ENCODE measurements around the gene RNF128.

Gene RNF128

DNA sequence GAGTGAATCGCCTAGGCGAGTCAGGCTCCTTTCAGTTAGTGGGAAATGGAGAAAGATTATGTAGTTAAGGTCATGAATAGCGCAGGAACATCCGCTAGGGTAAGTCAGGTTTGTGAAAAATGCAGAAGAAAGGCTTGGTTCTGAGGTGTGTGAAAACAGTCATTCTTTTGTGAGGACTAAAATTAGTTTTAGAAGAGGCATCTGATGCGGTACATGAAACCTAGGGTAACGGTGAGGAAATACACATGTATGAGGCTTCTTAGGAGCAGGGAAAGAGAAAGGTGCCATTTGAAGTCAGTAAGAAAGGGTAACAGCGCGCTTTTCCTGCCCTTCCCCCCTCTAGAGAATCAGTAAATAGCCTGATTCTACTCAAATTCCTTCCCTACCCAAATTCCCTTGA lies 570 bp upstream of the RNF128 start:
- TF ChIP-seq GATA2 (IDR thresholded peaks at IDR 0.05; ENCODE audit: low read depth, low read length) (no peak), GATA3 (IDR thresholded peaks at IDR 0.05; ENCODE audit: low read depth, low read length) (no peak)

DNA sequence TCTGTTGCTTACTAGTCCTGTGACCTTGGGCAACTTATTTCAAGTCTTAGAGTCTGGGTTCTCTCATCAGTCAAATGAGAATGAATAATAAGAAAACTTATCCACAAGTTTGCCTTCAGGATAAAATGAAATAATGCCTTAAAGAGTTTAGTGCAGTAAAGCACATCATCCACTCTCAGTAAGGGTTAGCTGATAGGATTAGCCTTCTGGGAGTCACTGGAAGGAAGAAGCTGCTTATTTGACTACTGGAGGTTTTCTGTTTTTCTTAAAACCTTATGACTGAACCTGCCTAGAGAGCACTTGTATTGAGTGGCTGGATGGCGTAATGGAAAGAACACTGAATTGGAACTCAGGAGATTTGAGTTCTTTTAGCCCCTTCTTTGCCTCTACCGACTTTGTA lies 1.8 kb downstream of the RNF128 start:
- TF ChIP-seq GATA3 (IDR thresholded peaks at IDR 0.05; ENCODE audit: low read depth, low read length) (no peak), GATA2 (IDR thresholded peaks at IDR 0.05; ENCODE audit: low read depth, low read length) (no peak)

DNA sequence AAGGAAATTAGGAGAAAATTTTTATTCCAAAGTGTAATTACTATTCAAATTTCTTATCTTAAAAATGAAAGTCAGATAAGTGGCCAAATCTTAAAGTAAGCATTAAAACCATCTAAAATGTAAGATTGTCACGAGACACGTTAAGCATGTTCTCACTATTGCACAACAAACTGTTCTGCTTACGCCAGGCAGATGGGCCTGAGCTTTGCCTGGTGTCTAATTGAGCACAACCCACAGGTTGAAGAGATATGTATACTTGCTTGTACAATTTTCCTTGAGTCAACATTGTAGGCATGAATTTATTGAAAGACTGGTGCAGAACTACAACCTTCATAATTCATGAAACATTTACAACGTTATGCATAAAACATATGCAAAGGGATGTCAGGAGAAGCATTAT lies 3.9 kb downstream of the RNF128 start:
- TF ChIP-seq GATA3 (IDR thresholded peaks at IDR 0.05; ENCODE audit: low read depth, low read length) (no peak), GATA2 (IDR thresholded peaks at IDR 0.05; ENCODE audit: low read depth, low read length) (no peak)

DNA sequence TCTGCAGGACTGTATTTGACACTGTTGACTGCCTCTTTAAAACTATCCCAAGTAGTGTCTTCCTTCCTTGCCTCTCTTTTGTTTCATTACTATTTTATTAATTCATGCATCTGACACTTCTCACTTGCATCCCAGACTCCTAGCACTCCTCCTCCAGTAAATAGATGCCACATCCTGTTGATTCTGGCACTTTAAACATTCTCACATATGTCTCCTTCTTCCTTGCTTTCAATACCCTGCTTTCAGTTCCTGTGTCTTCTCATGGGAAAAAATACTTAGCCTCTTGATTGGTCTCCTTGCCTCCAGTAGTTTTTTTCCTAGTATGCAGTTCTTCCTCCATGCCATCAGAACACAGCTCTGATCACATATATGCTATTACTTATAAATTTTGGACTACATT lies 5.1 kb downstream of the RNF128 start:
- TF ChIP-seq GATA2 (IDR thresholded peaks at IDR 0.05; ENCODE audit: low read depth, low read length) (no peak), GATA3 (IDR thresholded peaks at IDR 0.05; ENCODE audit: low read depth, low read length) (no peak)

DNA sequence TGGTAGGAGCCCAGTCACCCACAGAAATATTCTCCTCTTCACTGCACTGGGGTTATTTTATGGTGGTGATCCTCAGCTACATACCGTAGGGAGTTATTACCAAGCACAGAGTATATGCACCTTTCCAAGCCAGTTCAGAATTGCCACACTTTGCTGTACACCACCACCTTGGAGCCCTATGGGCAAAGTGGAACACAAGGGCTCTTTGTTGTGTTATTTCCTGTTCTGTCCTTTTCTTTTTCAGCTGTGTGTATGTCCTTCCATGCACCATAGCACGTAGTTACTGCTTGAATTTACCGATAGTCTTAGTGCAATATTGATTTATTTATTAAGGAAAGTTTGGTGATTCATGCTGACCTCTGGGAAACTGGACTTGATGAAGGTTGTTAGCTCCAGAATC lies 8.3 kb downstream of the RNF128 start:
- TF ChIP-seq GATA2 (IDR thresholded peaks at IDR 0.05; ENCODE audit: low read depth, low read length) (no peak), GATA3 (IDR thresholded peaks at IDR 0.05; ENCODE audit: low read depth, low read length) (no peak)

DNA sequence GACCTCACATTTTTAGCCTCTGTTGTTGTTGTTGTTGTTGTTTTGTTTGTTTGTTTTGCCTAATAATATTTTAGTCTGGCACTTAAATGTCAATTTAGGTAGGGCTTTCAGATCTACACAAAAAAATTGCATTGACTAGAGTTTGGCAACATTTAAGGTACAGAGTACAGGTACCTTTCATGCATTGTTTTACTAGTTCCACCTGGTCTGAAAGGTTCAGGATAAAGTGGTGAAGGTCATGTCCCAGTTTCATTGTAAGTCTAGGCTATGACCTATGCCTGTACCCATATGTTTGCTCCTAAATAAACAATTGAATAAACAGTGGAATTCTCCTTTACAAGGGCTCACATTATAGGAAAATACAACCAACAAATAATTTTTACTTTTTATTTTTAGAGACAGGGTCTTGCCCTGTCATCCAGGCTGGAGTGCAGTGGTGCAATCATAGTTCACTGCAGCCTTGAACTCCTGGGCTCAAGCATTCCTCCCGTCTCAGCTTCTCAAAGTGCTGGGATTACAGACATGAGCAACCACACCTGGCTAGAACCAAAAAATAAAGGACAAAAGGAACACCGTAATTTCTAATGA lies 13.8 kb downstream of the RNF128 start:
- no peak for TF ChIP-seq GATA3 (IDR thresholded peaks at IDR 0.05; ENCODE audit: low read depth, low read length)
- no peak for TF ChIP-seq GATA2 (IDR thresholded peaks at IDR 0.05; ENCODE audit: low read depth, low read length)

DNA sequence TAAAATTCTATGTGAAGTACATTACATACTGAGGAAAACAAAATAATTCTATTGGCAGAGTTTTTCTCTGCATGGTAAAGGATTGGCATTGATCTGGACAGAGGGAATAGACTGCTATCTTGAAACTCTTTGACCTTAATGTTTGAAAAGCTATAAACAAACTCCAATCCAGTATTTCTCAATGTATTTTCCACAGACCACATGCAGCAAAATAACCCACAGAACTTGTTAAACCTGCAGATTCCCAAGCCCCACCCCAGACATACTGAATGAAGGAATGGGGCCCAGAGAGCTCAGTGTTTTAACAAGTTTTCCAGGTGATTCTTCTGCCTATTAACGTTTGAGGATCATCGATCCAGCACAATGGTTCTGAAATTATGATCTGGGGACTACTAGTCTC lies 15.7 kb downstream of the RNF128 start:
- TF ChIP-seq GATA3 (IDR thresholded peaks at IDR 0.05; ENCODE audit: low read depth, low read length) (no peak), GATA2 (IDR thresholded peaks at IDR 0.05; ENCODE audit: low read depth, low read length) (no peak)

DNA sequence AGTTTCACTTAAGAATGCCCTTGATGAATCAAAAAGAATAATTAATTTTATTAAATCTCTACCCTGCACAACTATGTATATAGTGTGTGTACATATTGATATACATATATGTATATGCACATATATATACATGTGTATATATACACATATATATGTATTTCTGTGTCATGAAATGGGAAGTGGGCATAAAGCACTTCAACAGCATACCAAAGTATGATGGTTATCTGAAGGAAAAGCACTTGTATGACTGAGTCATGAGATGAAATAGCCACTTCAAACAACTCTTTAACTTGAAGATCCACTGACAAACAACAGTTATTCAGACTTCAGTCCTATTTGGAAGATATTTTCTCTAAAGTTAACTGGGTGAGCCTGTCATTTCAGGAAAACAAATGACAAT lies 16.3 kb downstream of the RNF128 start:
- TF ChIP-seq GATA3 (IDR thresholded peaks at IDR 0.05; ENCODE audit: low read depth, low read length) (no peak), GATA2 (IDR thresholded peaks at IDR 0.05; ENCODE audit: low read depth, low read length) (no peak)

DNA sequence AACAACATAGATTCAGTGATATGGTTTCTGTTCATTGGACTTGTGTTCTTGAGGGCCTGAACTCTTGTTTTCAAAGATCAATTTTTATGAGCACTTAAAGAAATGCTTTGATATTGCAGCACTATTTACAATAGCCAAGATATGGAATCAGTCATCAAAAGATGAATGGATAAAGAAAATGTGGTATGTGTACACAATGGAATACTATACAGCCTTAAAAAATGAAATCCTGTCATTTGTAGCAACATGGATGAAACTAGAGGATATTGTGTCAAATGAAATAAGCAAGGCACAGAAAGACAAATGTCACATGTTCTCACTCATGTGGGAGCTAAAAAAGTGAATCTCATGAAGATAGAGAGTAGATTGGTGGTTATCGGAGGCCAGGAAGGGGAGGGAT lies 21.9 kb downstream of the RNF128 start:
- TF ChIP-seq GATA3 (IDR thresholded peaks at IDR 0.05; ENCODE audit: low read depth, low read length) (no peak), GATA2 (IDR thresholded peaks at IDR 0.05; ENCODE audit: low read depth, low read length) (no peak)

DNA sequence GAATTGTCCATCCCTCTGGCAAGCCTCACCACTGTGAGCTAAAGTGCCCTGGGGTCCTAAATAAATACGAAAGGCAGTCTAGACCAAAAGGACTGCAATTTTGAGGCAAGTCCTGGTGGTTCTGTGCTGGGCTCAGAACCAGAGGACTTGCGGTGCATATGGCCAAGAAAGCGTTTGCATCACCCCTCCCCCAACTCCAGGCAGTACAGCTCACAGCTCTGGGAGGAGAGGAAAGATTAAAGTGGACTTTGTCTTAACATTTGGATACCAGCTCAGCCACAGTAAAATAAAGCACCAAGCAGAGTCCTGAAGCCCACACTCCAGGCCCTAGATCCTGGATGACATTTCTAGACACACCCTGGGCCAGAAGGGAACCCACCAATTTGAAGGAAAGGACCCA lies 24.9 kb downstream of the RNF128 start:
- TF ChIP-seq GATA2 (IDR thresholded peaks at IDR 0.05; ENCODE audit: low read depth, low read length) (no peak), GATA3 (IDR thresholded peaks at IDR 0.05; ENCODE audit: low read depth, low read length) (no peak)

DNA sequence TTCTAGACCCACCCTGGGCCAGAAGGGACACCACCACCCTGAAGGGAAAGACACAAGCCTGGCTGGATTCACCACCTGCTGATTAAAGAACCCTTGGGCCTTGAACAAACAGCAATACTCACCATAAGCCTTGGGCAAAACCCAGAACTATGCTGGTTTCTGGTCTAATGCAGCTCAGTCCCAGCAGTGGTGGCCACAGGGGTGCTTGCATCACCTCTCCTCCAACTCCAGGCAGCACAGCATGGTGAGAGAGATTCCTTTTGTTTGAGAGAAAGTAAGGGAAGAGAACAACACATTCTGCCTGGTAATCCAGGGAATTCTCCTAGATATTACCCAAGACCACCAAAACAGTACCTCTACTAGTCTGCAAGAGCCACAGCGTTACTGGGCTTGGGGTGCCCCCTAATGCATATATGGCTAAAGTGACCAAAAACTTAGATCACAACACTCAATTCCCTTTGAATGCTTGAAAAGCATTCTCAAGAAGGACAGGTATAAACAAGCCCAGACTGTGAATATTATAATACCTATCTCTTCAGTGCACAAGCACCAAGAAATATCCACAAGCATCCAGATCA lies 25.7 kb downstream of the RNF128 start:
- TF ChIP-seq GATA3 (IDR thresholded peaks at IDR 0.05; ENCODE audit: low read depth, low read length), result no peak
- no peak for TF ChIP-seq GATA2 (IDR thresholded peaks at IDR 0.05; ENCODE audit: low read depth, low read length)

DNA sequence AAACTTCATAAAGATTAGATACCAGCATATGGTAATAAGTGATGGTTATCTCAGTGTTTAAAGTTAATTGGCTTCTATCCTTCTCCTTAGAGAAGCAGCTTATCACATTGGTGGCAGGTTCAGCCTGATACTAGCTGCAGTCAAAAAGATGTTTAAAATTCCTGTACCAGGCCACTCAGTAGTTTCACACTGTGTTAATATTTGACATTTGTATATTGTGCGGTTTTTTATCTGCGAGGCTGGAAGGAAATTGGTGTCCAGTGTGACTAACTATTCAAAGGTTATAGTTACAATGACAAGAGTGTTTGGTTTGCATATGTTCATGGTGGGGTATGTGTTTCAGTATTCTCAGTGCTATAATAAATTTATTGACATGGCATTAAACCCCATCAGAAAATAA lies 48.5 kb downstream of the RNF128 start:
- no peak for TF ChIP-seq GATA3 (IDR thresholded peaks at IDR 0.05; ENCODE audit: low read depth, low read length)
- no peak for TF ChIP-seq GATA2 (IDR thresholded peaks at IDR 0.05; ENCODE audit: low read depth, low read length)

DNA sequence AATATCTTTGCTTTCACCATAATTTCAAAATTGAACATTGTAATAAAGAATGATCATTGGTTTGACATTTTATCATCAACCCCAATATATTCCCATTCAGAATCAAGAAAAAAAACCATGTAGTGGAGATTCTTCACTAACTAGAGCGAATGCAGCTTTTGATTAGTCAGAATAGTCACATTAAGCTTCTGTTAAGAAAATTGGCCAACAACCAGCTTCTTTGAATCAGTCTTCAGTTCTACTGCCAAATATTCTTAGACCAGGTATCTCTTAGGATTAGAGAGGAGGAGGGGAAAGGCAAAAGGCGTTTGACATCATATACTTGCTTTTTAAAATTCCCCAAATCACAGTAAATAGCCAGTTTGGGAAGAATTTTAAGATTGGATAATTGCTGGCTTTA lies 53.8 kb downstream of the RNF128 start:
- TF ChIP-seq GATA2 (IDR thresholded peaks at IDR 0.05; ENCODE audit: low read depth, low read length) (no peak), GATA3 (IDR thresholded peaks at IDR 0.05; ENCODE audit: low read depth, low read length) (no peak)

DNA sequence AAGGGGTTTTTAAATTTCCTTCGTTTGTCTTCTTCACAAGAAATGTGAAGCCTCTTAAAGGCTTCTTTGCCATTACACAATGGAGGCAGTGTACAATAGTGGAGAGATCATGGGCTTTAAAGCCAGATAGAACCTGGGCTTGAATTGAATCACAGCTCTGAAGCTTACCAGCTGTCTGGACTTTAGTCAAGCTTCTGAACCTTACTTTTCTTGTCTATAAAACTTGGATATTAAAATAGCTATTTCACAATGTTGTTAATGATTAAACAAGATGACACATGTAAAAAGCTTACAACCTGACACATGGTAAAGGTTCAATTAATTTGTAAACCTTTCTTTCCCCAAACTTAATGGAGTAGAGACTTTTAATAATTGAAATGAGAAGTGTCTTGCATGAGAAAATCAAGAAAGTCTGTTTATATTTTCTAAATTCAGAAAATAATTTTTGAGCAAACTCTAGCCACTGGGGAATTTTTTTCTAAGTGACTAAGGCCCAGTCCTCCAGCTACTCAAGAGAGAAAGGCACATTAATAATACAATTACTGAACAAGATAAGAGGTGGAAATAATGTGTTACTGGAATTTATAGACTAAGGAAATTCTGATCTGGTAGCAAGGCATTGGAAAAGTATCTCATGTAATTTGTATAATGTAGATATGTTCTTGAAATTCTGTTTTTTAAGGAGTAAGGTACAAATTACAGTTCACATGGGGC lies 54.3 kb downstream of the RNF128 start:
- TF ChIP-seq GATA2 (IDR thresholded peaks at IDR 0.05; ENCODE audit: low read depth, low read length) (no peak), GATA3 (IDR thresholded peaks at IDR 0.05; ENCODE audit: low read depth, low read length) (no peak)

DNA sequence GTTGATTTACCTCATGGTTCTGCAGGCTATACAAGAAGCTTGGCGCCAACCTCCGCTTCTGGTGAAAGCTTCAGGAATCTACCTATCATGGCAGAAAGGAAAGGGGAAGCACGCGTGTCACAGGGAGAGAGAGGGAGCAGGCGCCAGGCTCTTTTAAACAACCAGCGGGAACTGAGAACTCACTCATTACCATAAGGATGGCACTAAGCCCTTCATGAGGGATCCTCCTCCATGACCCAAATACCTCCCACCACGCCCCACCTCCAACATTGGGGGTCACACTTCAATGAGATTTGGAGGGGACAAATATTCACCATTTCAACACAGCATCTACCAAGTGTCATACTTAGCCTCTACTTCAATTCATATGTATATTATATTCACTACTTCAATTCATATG lies 57.2 kb downstream of the RNF128 start:
- TF ChIP-seq GATA2 (IDR thresholded peaks at IDR 0.05; ENCODE audit: low read depth, low read length), result no peak
- no peak for TF ChIP-seq GATA3 (IDR thresholded peaks at IDR 0.05; ENCODE audit: low read depth, low read length)
